Ovary (tissue), 9 donors: ENCODE results near the gene THSD4. TPM values are rescaled to one million over a fixed set of nuclear protein-coding genes. Genes with fewer than 3 reads are reported as not detected.
A peak's percentile ranks its signal among the peaks of the same experiment; 100 is the strongest.

Experiments
- DNase-seq, 5 donors: peaks; one replicate each; pipeline ENCODE4 v3.0.0-alpha.2; 2019 to 2020
- H3K27ac ChIP-seq, 2 donors: fragments of 200-600 bp; one replicate each; pipeline versions ENCODE4 v1.5.1 to v1.8.0; 2019 to 2022
- H3K27me3 ChIP-seq: fragments of 200-600 bp; one replicate; pipeline ENCODE4 v1.8.0; 2022
- H3K36me3 ChIP-seq: fragments of 200-600 bp; sonication (generic); one replicate; pipeline ENCODE4 v1.5.1; 2019
- H3K4me1 ChIP-seq: one replicate; pipeline ENCODE4 v1.8.1; 2013; ENCODE audit warnings: mild to moderate bottlenecking, moderate library complexity; ENCODE audit not compliant: insufficient read depth
- H3K4me3 ChIP-seq: fragments of 200-600 bp; sonication (generic); one replicate; pipeline ENCODE4 v1.5.1; 2017
- H3K9me3 ChIP-seq, 2 donors: fragments of 200-600 bp in 1 of 2; sonication (generic) in 1 of 2; one replicate each; pipeline versions ENCODE4 v1.5.1 to v1.8.1; 2013 to 2019; ENCODE audit warnings: mild to moderate bottlenecking in 1 of 2, moderate library complexity in 1 of 2
- EP300 ChIP-seq: sonication (generic); formaldehyde crosslinking; IDR thresholded peaks from one replicate; pipeline ENCODE4 v1.6.1; 2017; ENCODE audit warnings: antibody characterized with exemption
- POLR2A ChIP-seq: fragments of 450-650 bp; IDR thresholded peaks from one replicate; pipeline ENCODE4 v1.6.1; 2017; ENCODE audit warnings: antibody characterized with exemption, mild to moderate bottlenecking, moderate library complexity
- WGBS, 3 donors: extraction: QIAGEN DNeasy Blood & Tissue Kit in 1 of 3; methylation state at CpG; one replicate each; pipeline versions ENCODE4 v1.1.5 to v1.1.7; 2013 to 2017; 5-methylcytosine and 5-hydroxymethylcytosine counted together
- intact Hi-C, 4 donors: fragments of 100-400 bp; cut with DNase I; formaldehyde crosslinking; loops; one replicate each; pipeline versions ENCODE4 v1.11.0 to v1.15.1; 2022 to 2023
- polyA plus RNA-seq, 2 donors: library from polyadenylated mRNA; stranded (reverse); fragments of 200-250 nt in 1 of 2; fragments of 350-450 nt in 1 of 2; fragmentation: Illumina TruSeq in 1 of 2; extraction: RNeasy Lipid Tissue Mini Kit (QIAGEN cat#74804) in 1 of 2; gene quantifications; one replicate each; pipeline ENCODE4 v1.2.3, GENCODE V29; 2013 to 2014
- total RNA-seq, 7 donors: library from RNA; depleted of rRNA in 2 of 7; stranded (reverse); fragments of >200 nt in 2 of 7; fragmentation: NEBNext Ultra II Directional in 3 of 7; extraction: Animal tissue kit (Norgen Biotek cat#: 25700) in 3 of 7; gene quantifications; one replicate each; pipeline versions ENCODE4 v1.1.0 to v1.2.4, GENCODE V29; 2016 to 2023
- TF ChIP-seq, protein P1 (sequence below), 3 donors: fragments of 450-650 bp in 2 of 3; fragments of 200-600 bp in 1 of 3; IDR thresholded peaks; one replicate each; pipeline versions ENCODE4 v1.5.1 to v1.8.0; 2016 to 2022; ENCODE audit warnings: antibody characterized with exemption in 3 of 3, mild to moderate bottlenecking in 1 of 3
- donor health status: DM: no; HTN: no; CAD: no; lungs with moderate emphysema.
- donor health status: DM: no; HTN: no; CAD: no.
- donor health status: Bipolar disorder and iron deficiency.
- donor health status: DM: yes; HTN: yes; CAD: no.
- donor health status: DM: no; HTN: no; CAD: no.
- donor health status: DM: yes; HTN: yes; CAD: no.

The THSD4 gene
- total and polyA plus RNA-seq, 9 donors = 3.2 to 53.4 (median 13.5) TPM

DNA sequence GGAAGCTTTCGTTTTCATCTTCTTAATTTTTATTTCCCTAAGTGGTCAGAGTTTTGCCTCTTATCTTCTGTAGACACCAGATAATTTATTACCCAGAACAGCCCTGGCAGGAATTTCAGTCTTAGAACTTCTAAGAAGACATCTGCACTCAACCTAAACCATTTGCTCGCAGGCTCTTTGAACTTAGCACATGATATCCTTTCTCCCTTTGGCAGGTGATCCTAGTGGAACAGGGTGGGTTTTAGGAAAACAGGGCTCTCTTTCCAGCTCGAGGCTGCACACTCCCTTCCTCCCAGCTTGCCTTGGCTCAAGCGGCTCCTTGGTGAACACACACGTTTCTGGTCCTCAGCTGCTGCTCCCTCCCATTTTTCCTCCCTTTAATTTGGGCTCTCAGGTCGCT is 116.5 kb downstream of the THSD4 start:
- WGBS, 3 donors = 9 to 14% (median 11%) methylated on average over 6 of the region's 6 CpGs
- H3K4me1 ChIP-seq = no peaks in the 10 kb centered on the region
- peak in 1 of 5 donors; percentile 31 for DNase-seq
- H3K36me3 ChIP-seq = no peaks in the 10 kb centered on the region
- no peaks in the 10 kb centered on the region for H3K27me3 ChIP-seq
- TF ChIP-seq, protein P1, sequence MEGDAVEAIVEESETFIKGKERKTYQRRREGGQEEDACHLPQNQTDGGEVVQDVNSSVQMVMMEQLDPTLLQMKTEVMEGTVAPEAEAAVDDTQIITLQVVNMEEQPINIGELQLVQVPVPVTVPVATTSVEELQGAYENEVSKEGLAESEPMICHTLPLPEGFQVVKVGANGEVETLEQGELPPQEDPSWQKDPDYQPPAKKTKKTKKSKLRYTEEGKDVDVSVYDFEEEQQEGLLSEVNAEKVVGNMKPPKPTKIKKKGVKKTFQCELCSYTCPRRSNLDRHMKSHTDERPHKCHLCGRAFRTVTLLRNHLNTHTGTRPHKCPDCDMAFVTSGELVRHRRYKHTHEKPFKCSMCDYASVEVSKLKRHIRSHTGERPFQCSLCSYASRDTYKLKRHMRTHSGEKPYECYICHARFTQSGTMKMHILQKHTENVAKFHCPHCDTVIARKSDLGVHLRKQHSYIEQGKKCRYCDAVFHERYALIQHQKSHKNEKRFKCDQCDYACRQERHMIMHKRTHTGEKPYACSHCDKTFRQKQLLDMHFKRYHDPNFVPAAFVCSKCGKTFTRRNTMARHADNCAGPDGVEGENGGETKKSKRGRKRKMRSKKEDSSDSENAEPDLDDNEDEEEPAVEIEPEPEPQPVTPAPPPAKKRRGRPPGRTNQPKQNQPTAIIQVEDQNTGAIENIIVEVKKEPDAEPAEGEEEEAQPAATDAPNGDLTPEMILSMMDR (IDR thresholded peaks at IDR 0.05) = no peak
- no peak for TF ChIP-seq EP300
- no peak for TF ChIP-seq POLR2A
- intact Hi-C loops = no loop called here
- no peaks in the 10 kb centered on the region for H3K9me3 ChIP-seq
- H3K4me3 ChIP-seq = no peak overlapping the region
- no peak overlapping the region for H3K27ac ChIP-seq

DNA sequence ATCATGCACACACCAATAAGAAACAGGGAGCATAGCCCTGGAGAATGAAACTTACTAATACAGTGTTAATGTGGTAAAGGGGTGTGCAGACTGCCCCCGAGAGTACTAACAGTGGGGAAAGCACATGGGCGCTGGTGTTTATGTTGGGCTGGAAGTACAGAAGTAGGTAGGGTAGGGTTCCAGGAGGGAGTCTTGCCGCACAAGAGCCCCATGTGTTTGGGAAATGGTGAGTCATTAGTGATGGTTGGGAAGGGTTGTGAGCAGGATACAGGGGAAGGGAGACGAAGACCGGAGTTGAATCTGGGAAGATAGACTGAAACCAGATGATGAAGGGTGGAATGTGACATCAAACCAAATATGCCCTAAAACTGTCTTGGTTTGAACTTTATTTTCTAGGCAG is 117.1 kb downstream of the THSD4 start:
- Histone ChIP-seq H3K27ac (no peak overlapping the region), H3K4me1 (no peaks in the 10 kb centered on the region), H3K9me3 (no peaks in the 10 kb centered on the region), H3K27me3 (no peaks in the 10 kb centered on the region), H3K4me3 (no peak overlapping the region), H3K36me3 (no peaks in the 10 kb centered on the region)
- intact Hi-C loops = no loop called here
- 74 to 85% (median 82%) methylated on average over 5 of the region's 5 CpGs for WGBS, 3 donors
- TF ChIP-seq, protein P1 (IDR thresholded peaks at IDR 0.05) = no peak
- TF ChIP-seq POLR2A (no peak), EP300 (no peak)
- no peak for DNase-seq

- no peak overlapping the region for H3K4me3 ChIP-seq
- 61 to 65% (median 64%) methylated on average over 11 of the region's 11 CpGs for WGBS, 3 donors
- no peaks in the 10 kb centered on the region for H3K36me3 ChIP-seq
- peaks cover 2% of the 10 kb centered on the region for H3K4me1 ChIP-seq
- TF ChIP-seq, protein P1 (IDR thresholded peaks at IDR 0.05) = no peak
- TF ChIP-seq POLR2A (no peak), EP300 (no peak)
- H3K27me3 ChIP-seq = no peaks in the 10 kb centered on the region
- intact Hi-C loops = no loop called here
- H3K9me3 ChIP-seq = no peaks in the 10 kb centered on the region
- peak in 4 of 5 donors; percentile 25 to 65 (median 35) for DNase-seq
- no peak overlapping the region for H3K27ac ChIP-seq
These were observed 122.4 kb downstream of the THSD4 start for GRCh38 chr15:71237456-71238188.

GRCh38 chr15:71238926-71239325 is 123.7 kb downstream of the THSD4 start:
- H3K4me3 ChIP-seq = no peak overlapping the region
- TF ChIP-seq, protein P1 (IDR thresholded peaks at IDR 0.05) = no peak
- no peak for TF ChIP-seq EP300
- TF ChIP-seq POLR2A = no peak
- WGBS, 3 donors = 69 to 86% (median 77%) methylated on average over 1 of the region's 1 CpG
- no peaks in the 10 kb centered on the region for H3K27me3 ChIP-seq
- no peaks in the 10 kb centered on the region for H3K36me3 ChIP-seq
- H3K27ac ChIP-seq = no peak overlapping the region
- intact Hi-C loops = no loop called here
- H3K4me1 ChIP-seq = peaks cover 2% of the 10 kb centered on the region
- DNase-seq = no peak
- H3K9me3 ChIP-seq = no peaks in the 10 kb centered on the region
